Stimulated activated CD8-positive, alpha-beta memory T cell treated with anti-CD3 and anti-CD28 coated beads, Interleukin-4, amount 100 ng/mL, for 48 hours (primary cell): ENCODE results near the gene CIAO1.
"Not testable (repeated sequence)": the region's sequence is repeated elsewhere in the genome, so short reads cannot be mapped to it uniquely, and the experiment has no call there.

Source experiments
- DNase-seq: peaks from one replicate; pipeline ENCODE4 v3.0.0-alpha.2; 2020

The CIAO1 gene

GRCh38 chr2:96265840-96266679 lies at the start of gene CIAO1, which contains the start of gene TMEM127:
CIAO1 (plus strand) TSS chr2:96266225; CDS start chr2:96266351, 126 bp downstream.
TMEM127 (minus strand) TSS chr2:96265997; CDS start chr2:96265381, 616 bp downstream.
- peak; percentile 98 for DNase-seq

DNA sequence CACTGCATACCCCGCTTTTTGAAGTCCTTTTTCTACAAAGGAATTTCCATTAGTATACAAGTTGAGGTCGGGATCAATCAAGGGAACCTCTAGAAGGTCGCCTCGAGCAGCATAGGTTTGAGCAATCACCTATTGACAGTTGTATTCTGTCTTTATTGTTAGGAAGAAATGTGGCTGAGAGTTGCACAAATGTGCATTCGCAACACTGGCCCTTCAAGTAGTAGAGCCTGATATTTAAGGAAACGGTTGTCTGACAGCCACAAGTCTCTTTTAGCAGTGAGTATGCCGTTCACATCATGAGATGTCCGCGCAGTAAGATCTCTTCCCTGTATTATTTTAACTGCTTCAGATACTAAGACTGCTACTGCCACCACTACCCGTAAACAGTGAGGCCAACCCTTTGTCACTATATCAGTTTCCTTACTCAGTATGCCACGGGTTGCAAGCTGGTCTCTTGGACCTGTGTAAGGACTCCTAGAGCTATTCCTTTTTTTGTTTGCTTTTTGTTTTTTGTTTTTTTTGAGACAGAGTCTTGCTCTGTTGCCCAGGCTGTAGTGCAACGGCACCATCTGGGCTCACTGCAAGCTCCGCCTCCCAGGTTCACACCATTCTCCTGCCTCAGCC lies 47.4 kb upstream of the CIAO1 start:
- DNase-seq: no peak

DNA sequence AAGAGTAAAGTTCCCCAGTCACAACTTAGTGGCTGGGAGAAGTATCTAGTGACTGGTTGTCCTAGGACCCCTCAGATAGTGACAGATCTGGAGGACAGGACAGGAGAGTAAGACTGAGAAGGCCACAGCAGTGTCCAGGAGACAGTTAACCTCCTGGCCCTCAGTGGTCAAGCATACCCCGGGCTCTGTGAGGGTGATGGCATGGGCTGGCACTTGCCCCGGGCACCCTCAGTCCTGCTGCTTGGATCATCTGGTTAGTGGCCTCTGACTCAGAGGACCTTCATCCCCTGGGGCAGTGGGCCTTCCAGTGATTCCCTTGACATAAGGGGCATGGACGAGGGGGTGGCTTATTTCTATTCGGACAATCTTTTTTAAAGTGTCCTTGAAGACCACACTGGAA lies 46.1 kb upstream of the CIAO1 start:
- DNase-seq: not testable (repeated sequence)

GRCh38 chr2:96221106-96221505 lies 44.9 kb upstream of the CIAO1 start:
- not testable (repeated sequence) for DNase-seq

GRCh38 chr2:96225016-96225533 lies 41.0 kb upstream of the CIAO1 start:
- DNase-seq: no peak

DNA sequence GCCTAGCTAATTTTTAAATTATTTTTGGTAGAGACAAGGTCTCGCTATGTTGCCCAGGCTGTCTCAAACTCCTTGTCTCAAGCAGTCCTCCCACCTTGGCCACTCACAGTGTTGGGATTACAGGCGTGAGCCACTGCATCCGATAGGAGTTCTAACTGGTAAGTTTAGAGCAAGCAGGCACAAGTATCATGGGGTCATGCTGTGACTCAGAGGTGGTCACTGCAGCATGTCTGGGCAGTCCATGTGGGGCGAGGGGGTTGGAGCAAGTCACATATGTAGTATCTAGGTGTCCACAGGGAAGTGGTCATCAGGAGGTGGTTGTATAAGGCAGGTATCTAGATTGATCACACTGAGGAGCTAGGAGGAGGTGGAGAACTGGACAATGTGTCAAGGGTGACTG lies 34.7 kb upstream of the CIAO1 start:
- DNase-seq: no peak

GRCh38 chr2:96233436-96233835 lies 32.6 kb upstream of the CIAO1 start:
- no peak for DNase-seq

DNA sequence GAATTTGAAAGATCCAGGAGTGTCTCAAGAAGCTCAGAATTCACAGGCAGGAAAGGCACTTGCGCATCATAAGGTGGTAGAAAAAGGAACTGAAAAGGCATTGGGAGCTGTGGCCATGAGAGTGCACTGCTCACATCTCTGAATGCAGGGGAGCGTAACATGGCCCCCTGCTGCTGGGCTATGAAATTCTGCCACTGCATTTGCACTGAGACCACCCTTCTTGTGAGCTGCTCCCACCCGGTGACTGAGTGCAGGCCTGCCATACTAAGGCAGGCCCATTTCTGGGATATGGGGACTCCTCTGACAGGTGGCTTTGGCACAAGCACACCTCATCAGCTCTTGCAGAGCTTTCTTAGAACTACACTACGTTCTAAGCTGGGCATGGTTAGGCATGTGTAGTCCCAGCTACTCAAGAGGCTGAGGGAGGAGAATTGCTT lies 32.1 kb upstream of the CIAO1 start:
- no peak for DNase-seq

- no peak for DNase-seq
Measured at GRCh38 chr2:96236882-96237281, 29.1 kb upstream of the CIAO1 start.

- no peak for DNase-seq
Measured at GRCh38 chr2:96238266-96238665, 27.8 kb upstream of the CIAO1 start.

DNA sequence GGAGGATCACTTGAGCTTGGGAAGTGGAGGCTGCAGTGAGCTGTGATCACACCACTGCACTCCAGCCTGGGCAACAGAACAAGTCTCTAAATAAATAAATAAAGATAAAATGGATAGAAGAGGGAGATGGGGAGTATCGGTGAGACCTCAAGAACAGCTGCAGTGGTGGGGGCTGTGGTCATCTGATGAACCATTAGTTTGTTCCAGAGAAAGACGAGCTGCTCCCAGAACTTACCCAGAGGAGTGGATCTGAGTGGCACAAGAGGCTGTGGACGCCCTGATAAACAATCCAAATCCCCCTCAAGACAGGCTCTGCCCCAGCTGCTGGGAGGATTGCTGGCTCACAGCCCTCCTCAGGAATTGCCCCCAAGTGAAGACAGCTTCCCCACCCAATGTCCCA lies 26.9 kb upstream of the CIAO1 start:
- DNase-seq: no peak

- no peak for DNase-seq
Measured at GRCh38 chr2:96239745-96240264, 26.2 kb upstream of the CIAO1 start.

- DNase-seq: no peak
Measured at GRCh38 chr2:96240341-96241038, 25.5 kb upstream of the CIAO1 start.

DNA sequence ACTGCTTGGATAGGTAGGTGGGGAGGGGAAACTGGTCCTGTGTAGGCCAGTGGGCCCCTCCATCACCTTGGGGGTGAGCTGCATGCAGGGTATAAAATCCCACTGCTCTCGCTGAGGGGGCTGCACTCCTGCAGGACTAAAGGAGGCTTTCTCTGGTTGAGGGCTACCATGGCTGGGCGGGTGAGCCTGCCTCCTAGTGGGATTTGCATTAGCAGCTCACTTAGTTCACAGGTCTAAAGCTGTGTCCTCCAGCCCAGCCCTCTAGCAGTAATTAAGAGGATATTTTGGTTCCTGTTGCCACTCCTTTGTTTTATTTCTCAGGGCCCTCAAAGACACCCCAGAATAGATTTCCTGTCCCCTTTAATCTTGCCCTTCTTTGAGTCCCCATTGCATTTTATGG lies 24.8 kb upstream of the CIAO1 start:
- no peak for DNase-seq

- DNase-seq: peak; percentile 74
Measured at GRCh38 chr2:96241900-96242611, 24.0 kb upstream of the CIAO1 start.

DNA sequence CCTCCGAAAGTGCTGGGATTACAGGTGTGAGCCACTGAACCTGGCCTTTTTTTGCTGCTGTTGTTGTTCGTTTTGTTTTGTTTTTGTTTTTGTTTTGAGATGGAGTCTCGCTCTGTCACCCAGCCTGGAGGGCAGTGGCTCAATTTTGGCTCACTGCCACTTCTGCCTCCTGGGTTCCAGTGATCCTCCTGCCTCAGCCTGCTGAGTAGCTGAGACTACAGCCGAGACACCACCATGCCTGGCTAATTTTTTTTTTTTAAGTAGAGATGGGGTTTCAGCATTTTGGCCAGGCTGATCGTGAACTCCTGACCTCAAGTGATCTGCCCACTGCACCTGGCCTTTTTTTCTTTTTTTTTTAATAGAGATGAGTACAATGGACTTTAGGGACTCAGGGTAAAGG lies 22.2 kb upstream of the CIAO1 start:
- no peak for DNase-seq

DNA sequence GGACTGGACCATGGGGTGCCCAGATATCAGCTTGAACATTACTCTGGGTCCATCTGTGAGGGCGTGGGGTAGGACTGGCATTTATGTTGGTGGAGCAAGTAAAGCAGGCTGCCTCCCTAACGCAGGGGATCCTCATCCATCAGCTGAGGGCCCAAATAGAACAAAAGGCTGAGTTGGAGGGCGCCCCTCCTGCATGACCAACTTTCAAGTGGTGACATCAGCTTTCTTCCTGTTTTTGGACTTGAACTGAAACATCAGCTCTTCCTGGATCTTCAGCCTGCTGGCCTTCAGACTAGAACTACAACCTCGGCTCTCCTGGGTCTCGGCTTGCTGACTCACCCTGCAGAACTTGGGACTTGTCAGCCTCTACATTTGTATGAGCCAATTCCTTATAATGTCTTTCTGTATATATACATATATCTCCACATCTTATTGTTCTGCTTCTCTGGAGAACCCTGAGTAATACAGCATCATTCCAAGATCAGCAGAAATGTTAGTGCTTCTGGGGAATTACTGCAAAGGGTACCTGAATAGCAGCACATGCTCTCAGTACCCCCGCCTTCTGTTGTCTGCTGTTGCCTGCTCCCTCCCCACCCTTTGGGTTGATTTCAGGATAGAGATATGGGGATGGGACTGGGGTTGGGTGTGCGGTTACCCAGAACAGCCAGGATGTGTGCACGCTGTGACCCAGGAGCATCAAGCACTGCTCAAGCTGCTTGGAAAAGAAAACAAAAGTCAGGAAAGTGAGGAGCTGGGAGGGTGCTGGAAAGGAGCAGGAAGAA lies 20.2 kb upstream of the CIAO1 start:
- DNase-seq: no peak

DNA sequence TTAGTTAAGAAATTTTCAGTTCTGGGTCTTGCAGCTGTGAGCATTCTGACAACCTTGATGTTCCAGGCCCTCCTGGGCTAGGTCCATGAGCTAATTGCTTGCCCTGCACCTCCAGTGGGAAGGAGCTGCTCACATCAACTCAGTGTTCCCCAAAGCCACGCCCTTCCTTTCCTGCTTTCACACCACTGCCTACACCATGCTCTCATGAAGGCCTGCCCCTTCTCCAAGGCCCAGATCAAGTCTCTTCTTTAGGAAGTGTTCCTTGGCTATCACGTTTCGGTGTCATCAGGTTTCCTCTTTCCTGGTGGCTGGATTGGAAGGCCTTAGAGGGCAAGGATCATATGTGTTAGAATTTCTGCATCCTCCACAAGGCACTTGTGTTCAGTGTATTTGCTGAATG lies 19.0 kb upstream of the CIAO1 start:
- no peak for DNase-seq

DNA sequence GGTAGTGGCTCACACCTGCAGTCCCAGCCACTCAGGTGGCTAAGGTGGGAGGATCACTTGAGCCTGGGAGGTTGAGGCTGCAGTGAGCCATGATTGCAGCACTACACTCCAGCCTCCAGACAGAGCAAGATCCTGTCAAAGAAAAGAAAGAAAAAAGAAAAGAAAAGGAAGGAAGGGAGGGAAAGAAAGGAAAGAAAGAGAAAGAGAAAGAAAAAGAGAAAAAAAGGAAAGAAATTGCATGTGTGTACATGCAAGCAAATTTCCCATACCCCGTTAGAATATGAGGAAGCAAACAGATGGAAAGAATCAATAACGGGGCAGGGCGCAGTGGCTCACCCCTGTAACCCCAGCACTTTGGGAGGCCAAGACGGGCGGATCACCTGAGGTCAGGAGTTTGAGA lies 18.1 kb upstream of the CIAO1 start:
- no peak for DNase-seq

- no peak for DNase-seq
Measured at GRCh38 chr2:96248624-96249023, 17.4 kb upstream of the CIAO1 start.

GRCh38 chr2:96249654-96250053 lies 16.4 kb upstream of the CIAO1 start:
- no peak for DNase-seq

DNA sequence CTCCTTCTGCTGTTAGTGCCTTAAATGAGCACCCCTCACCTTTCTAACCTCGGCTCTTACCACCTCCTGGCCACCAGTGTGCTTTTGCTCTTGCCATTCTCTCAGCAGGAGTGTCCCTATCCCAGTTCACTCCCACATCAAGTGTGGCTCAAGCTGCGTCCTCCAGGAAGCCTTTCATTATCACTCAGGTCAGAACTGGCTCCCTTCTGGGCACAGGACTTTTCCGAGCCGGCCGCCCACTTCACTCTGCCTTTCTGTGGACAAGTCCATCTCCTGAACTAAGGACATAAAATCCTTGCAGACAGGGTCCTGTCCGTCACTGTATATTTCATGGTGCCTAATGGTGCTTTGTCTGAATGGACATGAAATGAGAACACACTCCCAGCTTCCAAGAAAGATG lies 15.8 kb upstream of the CIAO1 start:
- DNase-seq: no peak
